K562 (cell line): ENCODE measurements around the gene KXD1. TPM values are rescaled to one million over a fixed set of nuclear protein-coding genes. Genes with fewer than 3 reads are reported as not detected.
A peak's percentile ranks its signal among the peaks of the same experiment; 100 is the strongest.

Experiments
- ATF7 ChIP-seq: fragments of 450-650 bp; IDR thresholded peaks from 2 replicates; pipeline ENCODE4 v1.7.1; 2014; ENCODE audit warnings: mild to moderate bottlenecking, moderate library complexity
- BRF1 ChIP-seq: IDR thresholded peaks from 3 replicates; pipeline ENCODE4 v1.6.1; 2011; ENCODE audit warnings: borderline replicate concordance, mild to moderate bottlenecking; ENCODE audit not compliant: insufficient read length; ENCODE audit errors: extremely low read depth
- CEBPG ChIP-seq, 3 experiments: fragments of 200-800 bp in 1 of 3; sonication (Bioruptor generic) in 1 of 3; sonication (generic) in 1 of 3; formaldehyde crosslinking in 1 of 3; IDR thresholded peaks in 2 of 3; conservative IDR thresholded peaks in 1 of 3; 2 replicates each; pipeline versions ENCODE4 v1.6.1 to v1.8.0; 2016 to 2022; ENCODE audit warnings: missing compliant biosample characterization in 2 of 3, missing genetic modification characterization in 2 of 3, mild to moderate bottlenecking in 1 of 3, missing genetic modification reagents in 1 of 3
- CREB1 ChIP-seq, 2 experiments: sonication (generic) in 1 of 2; formaldehyde crosslinking in 1 of 2; IDR thresholded peaks; 2 replicates each; pipeline versions ENCODE4 v1.6.1 to v1.8.0; 2012 to 2022; ENCODE audit warnings: inconsistent platforms in 1 of 2, mild to moderate bottlenecking in 1 of 2, missing genetic modification reagents in 1 of 2, moderate library complexity in 1 of 2
- FOXA3 ChIP-seq, 2 experiments: fragments of 450-650 bp in 1 of 2; sonication (generic) in 1 of 2; formaldehyde crosslinking; IDR thresholded peaks in 1 of 2; conservative IDR thresholded peaks in 1 of 2; 2 replicates each; pipeline versions ENCODE4 v1.4.0 to v1.8.0; 2020 to 2022; ENCODE audit warnings: mild to moderate bottlenecking in 2 of 2, missing genetic modification reagents in 1 of 2
- HLTF ChIP-seq: fragments of 450-650 bp; IDR thresholded peaks from 2 replicates; pipeline ENCODE4 v1.6.1; 2016
- PCBP2 ChIP-seq: fragments of 200-400 bp; formaldehyde crosslinking; IDR thresholded peaks from 2 replicates; pipeline ENCODE4 v1.6.1; 2018; ENCODE audit warnings: low read length, low read depth, mild to moderate bottlenecking, moderate library complexity; ENCODE audit not compliant: poor library complexity, severe bottlenecking
- ZEB2 ChIP-seq: fragments of 450-650 bp; IDR thresholded peaks from 2 replicates; pipeline ENCODE4 v1.6.1; 2016
- ZKSCAN8 ChIP-seq: fragments of 200-800 bp; sonication (Bioruptor generic); IDR thresholded peaks from 2 replicates; pipeline ENCODE4 v1.6.1; 2016; ENCODE audit warnings: missing genetic modification characterization, missing compliant biosample characterization
- ZNF347 ChIP-seq: fragments of 450-650 bp; formaldehyde crosslinking; IDR thresholded peaks from 2 replicates; pipeline ENCODE4 v1.4.0; 2020; ENCODE audit warnings: low read depth, mild to moderate bottlenecking, moderate library complexity
- polyA plus RNA-seq, 8 experiments: library from polyadenylated mRNA; depleted of rRNA in 4 of 8; stranded (reverse) in 5 of 8; unstranded in 3 of 8; fragments of >200 nt; fragmentation: Nextera tagmentation in 2 of 8; fragmentation: Illumina TruSeq in 1 of 8; extraction: Ambion mirVana in 2 of 8; extraction: Trizol in 1 of 8; gene quantifications; 2 replicates each; pipeline versions ENCODE4 v1.2.1 to v1.2.3, GENCODE V29; 2011 to 2014; ENCODE audit warnings: inconsistent platforms in 1 of 8, missing spikeins in 1 of 8
- total RNA-seq, 7 experiments: library from RNA; depleted of rRNA in 6 of 7; stranded (reverse); fragments of >200 nt in 6 of 7; fragmentation: Illumina TruSeq in 2 of 7; extraction: Trizol in 2 of 7; gene quantifications; 2 replicates each; pipeline versions ENCODE4 v1.2.1 to v1.2.3, GENCODE V29; 2011 to 2021; ENCODE audit warnings: low replicate concordance in 1 of 7
- TF ChIP-seq, protein P1 (sequence below): sonication (generic); formaldehyde crosslinking; IDR thresholded peaks from 2 replicates; pipeline ENCODE4 v1.8.0; 2023; ENCODE audit warnings: missing genetic modification reagents, mild to moderate bottlenecking, borderline replicate concordance
- TF ChIP-seq, protein P2 (sequence below): fragments of 450-650 bp; IDR thresholded peaks from 2 replicates; pipeline ENCODE4 v1.6.1; 2016
- TF ChIP-seq, protein P3 (sequence below): fragments of 450-650 bp; formaldehyde crosslinking; conservative IDR thresholded peaks from 2 replicates; pipeline ENCODE4 v1.4.0; 2022; ENCODE audit warnings: mild to moderate bottlenecking, missing genetic modification characterization
- TF ChIP-seq, protein P4 (sequence below): sonication (generic); formaldehyde crosslinking; IDR thresholded peaks from 2 replicates; pipeline ENCODE4 v1.8.1; 2023; ENCODE audit warnings: mild to moderate bottlenecking, missing genetic modification reagents

The KXD1 gene
- total and polyA plus RNA-seq, 9 of the 15 experiments (the other 6 are each of a cell fraction or from before 2014, with no cell fraction given) = 21.9 to 210 (median 118) TPM

DNA sequence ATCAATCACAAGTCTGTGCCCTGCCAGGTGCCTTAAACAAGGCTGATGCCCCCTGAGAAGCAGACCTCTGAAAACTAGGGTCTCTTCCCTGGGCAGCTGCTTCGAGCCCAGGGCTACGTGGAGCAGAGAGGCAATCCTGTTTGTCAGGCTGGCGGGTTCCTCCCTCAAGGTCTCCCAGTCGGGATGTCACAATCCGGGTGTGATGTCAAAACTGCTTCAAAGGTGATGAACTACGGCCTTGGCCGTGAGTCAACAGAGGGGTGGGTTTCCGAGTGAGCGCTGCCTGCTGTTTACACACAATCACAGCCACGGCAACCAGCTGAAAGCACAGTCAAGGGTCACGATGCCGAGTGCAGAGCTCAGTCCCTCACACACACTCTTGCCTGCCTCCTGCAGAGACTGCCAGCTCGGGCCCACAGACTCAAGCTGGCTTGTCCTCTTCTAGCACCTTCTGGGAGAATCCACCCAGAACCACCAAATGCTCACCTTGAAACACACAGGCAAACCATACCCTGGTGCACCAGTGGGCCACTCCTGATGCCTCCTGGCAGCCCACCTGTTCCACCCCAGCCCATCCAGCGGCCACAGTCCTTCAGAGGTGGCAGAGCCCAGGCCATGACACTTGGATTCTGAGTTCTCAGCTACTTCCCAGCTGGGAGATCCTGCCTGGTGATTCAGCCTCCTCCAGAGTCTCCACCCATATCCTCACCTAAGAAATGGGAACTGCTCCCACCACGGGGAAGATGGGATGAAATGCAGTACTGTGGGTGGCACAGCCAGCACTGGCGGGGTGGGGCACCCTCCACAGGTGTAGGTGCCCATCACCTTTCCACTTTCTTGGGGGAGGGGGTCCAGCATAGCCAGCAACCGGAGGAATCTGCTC, 42.6 kb upstream of the KXD1 start (continued):
- TF ChIP-seq, protein P1, sequence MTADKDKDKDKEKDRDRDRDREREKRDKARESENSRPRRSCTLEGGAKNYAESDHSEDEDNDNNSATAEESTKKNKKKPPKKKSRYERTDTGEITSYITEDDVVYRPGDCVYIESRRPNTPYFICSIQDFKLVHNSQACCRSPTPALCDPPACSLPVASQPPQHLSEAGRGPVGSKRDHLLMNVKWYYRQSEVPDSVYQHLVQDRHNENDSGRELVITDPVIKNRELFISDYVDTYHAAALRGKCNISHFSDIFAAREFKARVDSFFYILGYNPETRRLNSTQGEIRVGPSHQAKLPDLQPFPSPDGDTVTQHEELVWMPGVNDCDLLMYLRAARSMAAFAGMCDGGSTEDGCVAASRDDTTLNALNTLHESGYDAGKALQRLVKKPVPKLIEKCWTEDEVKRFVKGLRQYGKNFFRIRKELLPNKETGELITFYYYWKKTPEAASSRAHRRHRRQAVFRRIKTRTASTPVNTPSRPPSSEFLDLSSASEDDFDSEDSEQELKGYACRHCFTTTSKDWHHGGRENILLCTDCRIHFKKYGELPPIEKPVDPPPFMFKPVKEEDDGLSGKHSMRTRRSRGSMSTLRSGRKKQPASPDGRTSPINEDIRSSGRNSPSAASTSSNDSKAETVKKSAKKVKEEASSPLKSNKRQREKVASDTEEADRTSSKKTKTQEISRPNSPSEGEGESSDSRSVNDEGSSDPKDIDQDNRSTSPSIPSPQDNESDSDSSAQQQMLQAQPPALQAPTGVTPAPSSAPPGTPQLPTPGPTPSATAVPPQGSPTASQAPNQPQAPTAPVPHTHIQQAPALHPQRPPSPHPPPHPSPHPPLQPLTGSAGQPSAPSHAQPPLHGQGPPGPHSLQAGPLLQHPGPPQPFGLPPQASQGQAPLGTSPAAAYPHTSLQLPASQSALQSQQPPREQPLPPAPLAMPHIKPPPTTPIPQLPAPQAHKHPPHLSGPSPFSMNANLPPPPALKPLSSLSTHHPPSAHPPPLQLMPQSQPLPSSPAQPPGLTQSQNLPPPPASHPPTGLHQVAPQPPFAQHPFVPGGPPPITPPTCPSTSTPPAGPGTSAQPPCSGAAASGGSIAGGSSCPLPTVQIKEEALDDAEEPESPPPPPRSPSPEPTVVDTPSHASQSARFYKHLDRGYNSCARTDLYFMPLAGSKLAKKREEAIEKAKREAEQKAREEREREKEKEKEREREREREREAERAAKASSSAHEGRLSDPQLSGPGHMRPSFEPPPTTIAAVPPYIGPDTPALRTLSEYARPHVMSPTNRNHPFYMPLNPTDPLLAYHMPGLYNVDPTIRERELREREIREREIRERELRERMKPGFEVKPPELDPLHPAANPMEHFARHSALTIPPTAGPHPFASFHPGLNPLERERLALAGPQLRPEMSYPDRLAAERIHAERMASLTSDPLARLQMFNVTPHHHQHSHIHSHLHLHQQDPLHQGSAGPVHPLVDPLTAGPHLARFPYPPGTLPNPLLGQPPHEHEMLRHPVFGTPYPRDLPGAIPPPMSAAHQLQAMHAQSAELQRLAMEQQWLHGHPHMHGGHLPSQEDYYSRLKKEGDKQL (CRISPR knock-in tag) = 0 out of 2 replicates have a peak, but pooled peaks have one; percentile 46
- TF ChIP-seq ZKSCAN8 (CRISPR knock-in tag) = peak; percentile 87
- TF ChIP-seq, protein P2, sequence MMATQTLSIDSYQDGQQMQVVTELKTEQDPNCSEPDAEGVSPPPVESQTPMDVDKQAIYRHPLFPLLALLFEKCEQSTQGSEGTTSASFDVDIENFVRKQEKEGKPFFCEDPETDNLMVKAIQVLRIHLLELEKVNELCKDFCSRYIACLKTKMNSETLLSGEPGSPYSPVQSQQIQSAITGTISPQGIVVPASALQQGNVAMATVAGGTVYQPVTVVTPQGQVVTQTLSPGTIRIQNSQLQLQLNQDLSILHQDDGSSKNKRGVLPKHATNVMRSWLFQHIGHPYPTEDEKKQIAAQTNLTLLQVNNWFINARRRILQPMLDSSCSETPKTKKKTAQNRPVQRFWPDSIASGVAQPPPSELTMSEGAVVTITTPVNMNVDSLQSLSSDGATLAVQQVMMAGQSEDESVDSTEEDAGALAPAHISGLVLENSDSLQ = 0 out of 2 replicates have a peak, but pooled peaks have one; percentile 14
- no peak for TF ChIP-seq PCBP2
- TF ChIP-seq ATF7 = no peak
- TF ChIP-seq CREB1 (IDR thresholded peaks at IDR 0.05) = peak; percentile 46
- TF ChIP-seq CREB1 (CRISPR knock-in tag; IDR thresholded peaks at IDR 0.05) = no peak
- peak in 1 of 2 experiments; percentile 69; a peak in 1 of 4 replicates for TF ChIP-seq FOXA3 (CRISPR knock-in tag; conservative IDR thresholded peaks at IDR 0.05 in 1 of 2, IDR thresholded peaks at IDR 0.05 in 1 of 2)
- TF ChIP-seq, protein P3, sequence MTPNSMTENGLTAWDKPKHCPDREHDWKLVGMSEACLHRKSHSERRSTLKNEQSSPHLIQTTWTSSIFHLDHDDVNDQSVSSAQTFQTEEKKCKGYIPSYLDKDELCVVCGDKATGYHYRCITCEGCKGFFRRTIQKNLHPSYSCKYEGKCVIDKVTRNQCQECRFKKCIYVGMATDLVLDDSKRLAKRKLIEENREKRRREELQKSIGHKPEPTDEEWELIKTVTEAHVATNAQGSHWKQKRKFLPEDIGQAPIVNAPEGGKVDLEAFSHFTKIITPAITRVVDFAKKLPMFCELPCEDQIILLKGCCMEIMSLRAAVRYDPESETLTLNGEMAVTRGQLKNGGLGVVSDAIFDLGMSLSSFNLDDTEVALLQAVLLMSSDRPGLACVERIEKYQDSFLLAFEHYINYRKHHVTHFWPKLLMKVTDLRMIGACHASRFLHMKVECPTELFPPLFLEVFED (CRISPR knock-in tag) = no peak
- TF ChIP-seq ZEB2 = no peak
- TF ChIP-seq, protein P4, sequence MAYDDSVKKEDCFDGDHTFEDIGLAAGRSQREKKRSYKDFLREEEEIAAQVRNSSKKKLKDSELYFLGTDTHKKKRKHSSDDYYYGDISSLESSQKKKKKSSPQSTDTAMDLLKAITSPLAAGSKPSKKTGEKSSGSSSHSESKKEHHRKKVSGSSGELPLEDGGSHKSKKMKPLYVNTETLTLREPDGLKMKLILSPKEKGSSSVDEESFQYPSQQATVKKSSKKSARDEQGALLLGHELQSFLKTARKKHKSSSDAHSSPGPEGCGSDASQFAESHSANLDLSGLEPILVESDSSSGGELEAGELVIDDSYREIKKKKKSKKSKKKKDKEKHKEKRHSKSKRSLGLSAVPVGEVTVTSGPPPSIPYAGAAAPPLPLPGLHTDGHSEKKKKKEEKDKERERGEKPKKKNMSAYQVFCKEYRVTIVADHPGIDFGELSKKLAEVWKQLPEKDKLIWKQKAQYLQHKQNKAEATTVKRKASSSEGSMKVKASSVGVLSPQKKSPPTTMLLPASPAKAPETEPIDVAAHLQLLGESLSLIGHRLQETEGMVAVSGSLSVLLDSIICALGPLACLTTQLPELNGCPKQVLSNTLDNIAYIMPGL (CRISPR knock-in tag) = no peak
- no peak for TF ChIP-seq ZNF347
- TF ChIP-seq BRF1 = no peak
- TF ChIP-seq HLTF = no peak
- no peak for TF ChIP-seq CEBPG (CRISPR knock-in tag; IDR thresholded peaks at IDR 0.05)
- peak; percentile 13 to 34; a peak in 1 of 4 replicates for TF ChIP-seq CEBPG (tag; conservative IDR thresholded peaks at IDR 0.05 in 1 of 2, IDR thresholded peaks at IDR 0.05 in 1 of 2)
